OCI-LY3 (cell line): ENCODE measurements around the gene GALNT14.
A peak's percentile ranks its signal among the peaks of the same experiment; 100 is the strongest.

ENCODE experiments used
- H2AFZ ChIP-seq: fragments of 200-600, 300-600 bp; shearing (Covaris generic); 2 replicates; pipeline ENCODE4 v1.6.0; 2014; ENCODE audit warnings: antibody characterized with exemption, low read depth, low read length
- H3K27ac ChIP-seq: fragments of 200-600, 300-600 bp; sonication (generic); 2 replicates; pipeline ENCODE4 v1.5.1; 2014; ENCODE audit warnings: mild to moderate bottlenecking, low read length, moderate library complexity, mixed read lengths
- H3K27me3 ChIP-seq: fragments of 200-600, 300-600 bp; sonication (generic); 2 replicates; pipeline ENCODE4 v1.6.1; 2014; ENCODE audit warnings: low read depth, low read length, mixed read lengths
- H3K36me3 ChIP-seq: fragments of 200-600, 300-600 bp; sonication (generic); replicated peaks from 2 replicates; pipeline ENCODE3; 2014; ENCODE audit warnings: low read depth, low read length, mixed read lengths
- H3K4me1 ChIP-seq: fragments of 300-600, 200-600 bp; sonication (generic); 2 replicates; pipeline ENCODE4 v1.6.1; 2014; ENCODE audit warnings: low read length, mixed read lengths
- H3K4me2 ChIP-seq: fragments of 200-600, 300-600 bp; sonication (generic); 2 replicates; pipeline ENCODE4 v1.6.1; 2014; ENCODE audit warnings: low read length, mixed read lengths
- H3K4me3 ChIP-seq: fragments of 300-600, 200-600 bp; sonication (generic); 2 replicates; pipeline ENCODE4 v1.5.1; 2014; ENCODE audit warnings: antibody characterized with exemption, mild to moderate bottlenecking, low read length, moderate library complexity
- H3K79me2 ChIP-seq: fragments of 300-600, 200-600 bp; shearing (Covaris generic); 2 replicates; pipeline ENCODE4 v1.6.1; 2014; ENCODE audit warnings: mild to moderate bottlenecking, low read length, mixed read lengths
- H3K9ac ChIP-seq: fragments of 300-600, 200-600 bp; shearing (Covaris generic); 2 replicates; pipeline ENCODE4 v1.6.0; 2014; ENCODE audit warnings: mild to moderate bottlenecking, low read length, moderate library complexity
- H3K9me3 ChIP-seq: fragments of 200-600, 300-600 bp; shearing (Covaris generic); 2 replicates; pipeline ENCODE4 v1.6.1; 2014; ENCODE audit warnings: low read length, mixed read lengths; ENCODE audit not compliant: insufficient read depth
- H4K20me1 ChIP-seq: fragments of 200-600, 300-600 bp; sonication (generic); 2 replicates; pipeline ENCODE4 v1.6.1; 2016; ENCODE audit warnings: low read length, mixed read lengths; ENCODE audit not compliant: insufficient read depth
- EZH2phosphoT487 ChIP-seq: fragments of 200-600 bp; shearing (Covaris generic); IDR thresholded peaks from 2 replicates; pipeline ENCODE4 v1.6.1; 2018; ENCODE audit warnings: antibody characterized with exemption, mixed run types, low read depth
- TF ChIP-seq, protein P1 (sequence below): fragments of 200-600, 300-600 bp; sonication (generic); IDR thresholded peaks from 2 replicates; pipeline ENCODE4 v1.5.1; 2014; ENCODE audit warnings: antibody characterized with exemption, low read length, low read depth

The GALNT14 gene

DNA sequence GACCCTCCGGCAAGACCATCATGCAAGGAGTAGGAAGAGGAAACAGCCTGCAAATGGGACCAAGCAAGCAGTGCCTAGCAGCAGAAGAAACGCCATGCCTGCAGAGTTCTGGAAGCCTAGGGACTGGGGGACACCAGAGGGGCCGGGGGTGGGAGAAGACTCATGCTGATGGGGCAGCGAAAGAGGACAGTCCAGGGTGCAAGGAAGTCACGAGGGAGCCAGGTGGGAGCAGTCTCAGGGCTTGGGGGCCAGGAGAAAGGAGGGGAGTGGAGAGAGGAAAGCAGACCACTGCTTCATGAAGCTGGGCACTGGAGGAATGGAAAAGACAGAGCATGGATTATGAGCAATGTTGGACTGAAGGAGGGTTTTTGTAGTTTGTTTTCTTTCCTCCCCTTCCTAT, 211.6 kb downstream of the GALNT14 start:
- H3K4me3 ChIP-seq, result no peak overlapping the region
- H3K36me3 ChIP-seq, result peaks cover 69% of the 10 kb centered on the region
- no peaks in the 10 kb centered on the region for H3K79me2 ChIP-seq
- H3K4me2 ChIP-seq, result no peak overlapping the region
- no peaks in the 10 kb centered on the region for H3K27me3 ChIP-seq
- no peaks in the 10 kb centered on the region for H3K4me1 ChIP-seq
- H2AFZ ChIP-seq, result no peak overlapping the region
- no peak overlapping the region for H3K27ac ChIP-seq
- H3K9me3 ChIP-seq, result no peaks in the 10 kb centered on the region
- no peaks in the 10 kb centered on the region for H4K20me1 ChIP-seq
- TF ChIP-seq, protein P1, sequence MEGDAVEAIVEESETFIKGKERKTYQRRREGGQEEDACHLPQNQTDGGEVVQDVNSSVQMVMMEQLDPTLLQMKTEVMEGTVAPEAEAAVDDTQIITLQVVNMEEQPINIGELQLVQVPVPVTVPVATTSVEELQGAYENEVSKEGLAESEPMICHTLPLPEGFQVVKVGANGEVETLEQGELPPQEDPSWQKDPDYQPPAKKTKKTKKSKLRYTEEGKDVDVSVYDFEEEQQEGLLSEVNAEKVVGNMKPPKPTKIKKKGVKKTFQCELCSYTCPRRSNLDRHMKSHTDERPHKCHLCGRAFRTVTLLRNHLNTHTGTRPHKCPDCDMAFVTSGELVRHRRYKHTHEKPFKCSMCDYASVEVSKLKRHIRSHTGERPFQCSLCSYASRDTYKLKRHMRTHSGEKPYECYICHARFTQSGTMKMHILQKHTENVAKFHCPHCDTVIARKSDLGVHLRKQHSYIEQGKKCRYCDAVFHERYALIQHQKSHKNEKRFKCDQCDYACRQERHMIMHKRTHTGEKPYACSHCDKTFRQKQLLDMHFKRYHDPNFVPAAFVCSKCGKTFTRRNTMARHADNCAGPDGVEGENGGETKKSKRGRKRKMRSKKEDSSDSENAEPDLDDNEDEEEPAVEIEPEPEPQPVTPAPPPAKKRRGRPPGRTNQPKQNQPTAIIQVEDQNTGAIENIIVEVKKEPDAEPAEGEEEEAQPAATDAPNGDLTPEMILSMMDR, result no peak
- TF ChIP-seq EZH2phosphoT487, result no peak
- H3K9ac ChIP-seq, result no peak overlapping the region

- no peaks in the 10 kb centered on the region for H3K4me1 ChIP-seq
- no peaks in the 10 kb centered on the region for H3K9me3 ChIP-seq
- no peak overlapping the region for H3K27ac ChIP-seq
- H3K27me3 ChIP-seq, result no peaks in the 10 kb centered on the region
- TF ChIP-seq EZH2phosphoT487, result no peak
- no peak overlapping the region for H3K9ac ChIP-seq
- peaks cover 74% of the 10 kb centered on the region for H3K36me3 ChIP-seq
- no peak overlapping the region for H2AFZ ChIP-seq
- H3K4me3 ChIP-seq, result no peak overlapping the region
- no peaks in the 10 kb centered on the region for H3K79me2 ChIP-seq
- no peaks in the 10 kb centered on the region for H4K20me1 ChIP-seq
- no peak overlapping the region for H3K4me2 ChIP-seq
These were observed 214.6 kb downstream of the GALNT14 start for GRCh38 chr2:30923623-30924022.

DNA sequence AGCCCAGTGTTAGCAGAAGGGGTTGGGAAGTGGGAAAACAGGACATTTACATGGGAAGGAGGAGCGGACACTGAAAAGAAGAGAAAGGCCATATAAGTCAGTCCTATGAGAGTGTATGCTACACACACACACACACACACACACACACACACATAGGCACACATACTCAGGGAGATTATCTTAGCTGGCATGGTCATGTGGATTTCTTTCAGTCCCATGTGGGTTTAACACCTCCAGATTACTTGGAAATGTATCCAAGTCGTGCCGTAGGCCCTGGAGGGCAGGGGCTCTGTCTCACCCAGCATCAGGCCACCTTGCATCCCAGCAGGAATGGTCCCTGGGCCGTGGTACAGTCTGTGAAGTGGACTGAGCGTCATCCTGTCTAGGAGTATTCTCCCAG, 217.7 kb downstream of the GALNT14 start:
- Histone ChIP-seq H3K27ac (no peak overlapping the region), H3K9ac (no peak overlapping the region), H3K9me3 (no peaks in the 10 kb centered on the region), H3K27me3 (no peaks in the 10 kb centered on the region), H3K36me3 (peaks cover 59% of the 10 kb centered on the region), H4K20me1 (no peaks in the 10 kb centered on the region), H2AFZ (no peak overlapping the region), H3K4me1 (no peaks in the 10 kb centered on the region), H3K79me2 (no peaks in the 10 kb centered on the region), H3K4me3 (no peak overlapping the region), H3K4me2 (no peak overlapping the region)
- TF ChIP-seq, protein P1, result no peak
- TF ChIP-seq EZH2phosphoT487, result no peak

- no peaks in the 10 kb centered on the region for H3K27me3 ChIP-seq
- H3K36me3 ChIP-seq, result peaks cover 45% of the 10 kb centered on the region
- no peak overlapping the region for H3K27ac ChIP-seq
These were observed 222.8 kb downstream of the GALNT14 start for GRCh38 chr2:30915486-30915885.

More at GRCh38 chr2:30915486-30915885, 222.8 kb downstream of the GALNT14 start:
- Histone ChIP-seq H3K4me3 (no peak overlapping the region), H2AFZ (no peak overlapping the region), H3K9me3 (no peaks in the 10 kb centered on the region), H3K9ac (no peak overlapping the region), H3K4me1 (no peaks in the 10 kb centered on the region), H4K20me1 (no peaks in the 10 kb centered on the region), H3K79me2 (no peaks in the 10 kb centered on the region), H3K4me2 (no peak overlapping the region)
- no peak for TF ChIP-seq EZH2phosphoT487
- TF ChIP-seq, protein P1, result peak; percentile 18; the same call in 1 of the 2 replicates
